ENCODE data around the gene DENND1A.

DNA sequence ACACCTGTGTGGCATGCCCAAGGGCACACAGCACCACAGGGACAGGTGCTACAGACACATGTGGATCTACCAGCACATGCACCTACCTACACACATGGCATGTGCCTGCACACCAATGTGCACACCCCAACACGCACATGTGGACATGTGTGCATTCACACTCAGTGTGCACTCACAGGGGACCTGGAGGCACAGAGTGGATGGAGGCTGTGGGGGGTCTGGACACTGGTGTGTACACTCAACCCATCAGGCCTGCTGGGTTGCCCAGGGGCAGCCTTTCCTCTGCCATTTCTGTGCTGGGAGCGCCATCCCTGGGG, 572.2 kb downstream of the DENND1A start:
- no peak for TF ChIP-seq POLR2A (IDR thresholded peaks at IDR 0.05; ENCODE audit: low read length)
- TF ChIP-seq GATA1 (IDR thresholded peaks at IDR 0.05; ENCODE audit: low read depth, low read length) = no peak
